Hippocampal formation (tissue), 2 donors: ENCODE measurements around the gene CAMTA1.

Source experiments
- DNase-seq, 2 donors: peaks; one replicate each; lab custom pipeline; 2025; lab: John Stamatoyannopoulos, UW

Gene CAMTA1

DNA sequence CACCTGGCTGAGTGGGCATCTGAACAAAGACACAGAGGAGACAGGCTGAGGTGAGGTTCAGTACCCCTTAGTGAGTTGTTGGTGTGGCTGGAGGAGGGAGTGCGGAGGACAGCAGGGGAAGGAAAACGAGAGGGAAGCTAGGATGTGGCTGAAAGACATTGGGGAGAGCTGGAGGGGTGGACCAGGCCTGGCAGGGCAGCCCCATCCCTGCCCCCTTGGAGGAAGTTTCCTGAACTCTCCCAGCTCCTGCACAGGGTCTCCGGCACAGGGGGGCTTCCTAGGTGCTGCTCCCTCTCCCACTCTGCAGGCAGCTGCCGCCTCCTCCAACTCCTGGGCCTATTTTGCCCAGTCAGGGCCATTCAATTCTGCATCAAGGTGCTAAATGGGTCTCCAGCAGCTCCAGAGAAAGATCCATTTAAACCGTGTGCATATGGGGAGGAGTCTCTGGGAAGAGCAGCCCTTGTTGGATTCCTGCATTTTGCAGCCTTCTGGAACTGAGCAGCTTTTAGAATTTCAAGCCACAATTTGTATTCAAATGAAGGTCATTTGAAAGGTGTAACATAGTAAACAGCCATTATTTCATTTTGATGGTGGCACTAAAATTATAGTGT is 193.9 kb downstream of the CAMTA1 start:
- no peak for DNase-seq

DNA sequence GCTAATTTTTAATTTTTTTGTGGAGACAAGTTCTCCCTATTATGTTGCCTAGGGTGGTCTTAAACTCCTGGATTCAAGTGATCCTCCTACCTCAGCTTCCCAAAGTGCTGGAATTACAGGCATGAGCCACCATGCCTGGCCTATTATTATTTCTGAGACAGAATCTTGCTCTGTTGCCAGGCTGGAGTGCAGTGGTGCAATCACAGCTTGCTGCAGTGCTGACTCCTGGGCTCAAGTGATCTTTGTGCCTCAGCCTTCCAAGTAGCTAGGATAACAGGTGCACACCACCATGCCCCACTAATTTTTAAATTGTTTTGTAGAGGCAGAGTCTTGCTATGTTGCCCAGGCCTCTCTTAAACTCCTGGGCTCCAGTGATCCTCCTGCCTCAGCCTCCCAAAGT is 196.3 kb downstream of the CAMTA1 start:
- no peak for DNase-seq

DNA sequence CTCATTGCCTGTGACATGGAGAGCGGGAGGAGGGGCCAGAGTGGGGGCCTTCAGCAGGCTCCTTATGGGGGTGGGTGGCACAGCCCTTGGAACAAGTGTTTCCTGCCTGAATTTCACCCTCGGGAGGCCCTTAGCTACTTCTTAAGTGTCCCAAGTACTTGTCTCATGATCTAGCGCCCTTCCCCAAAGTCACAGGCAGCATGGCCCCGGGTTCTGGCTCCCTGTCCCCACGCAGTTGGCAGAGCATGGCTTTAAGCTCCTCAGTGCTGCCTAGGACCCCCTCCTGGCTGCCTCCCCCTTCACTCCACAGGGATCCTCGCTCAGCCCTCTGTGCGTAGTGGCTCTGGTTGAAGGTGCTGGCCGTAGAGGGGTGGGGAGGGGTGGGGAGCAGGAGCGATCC is 197.2 kb downstream of the CAMTA1 start:
- no peak for DNase-seq

DNA sequence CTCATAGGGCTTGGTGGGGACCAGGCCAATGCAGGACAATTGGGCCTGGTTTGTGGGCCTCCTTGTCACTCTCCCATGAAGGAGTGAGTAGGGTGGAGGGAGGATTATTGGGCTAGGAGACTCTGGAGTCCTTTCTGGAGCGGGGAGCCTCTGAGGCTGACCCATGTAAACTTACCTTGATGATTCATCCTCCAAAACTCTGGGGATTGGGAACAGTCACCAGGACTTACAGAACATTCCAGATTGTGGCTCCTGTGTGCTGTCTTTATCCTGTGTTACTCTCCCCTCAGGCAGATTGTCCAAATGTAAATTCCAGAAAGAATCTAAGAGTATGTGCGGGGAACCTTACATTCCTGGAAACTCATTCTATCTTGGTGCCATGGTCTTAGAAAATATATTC is 197.6 kb downstream of the CAMTA1 start:
- no peak for DNase-seq

DNA sequence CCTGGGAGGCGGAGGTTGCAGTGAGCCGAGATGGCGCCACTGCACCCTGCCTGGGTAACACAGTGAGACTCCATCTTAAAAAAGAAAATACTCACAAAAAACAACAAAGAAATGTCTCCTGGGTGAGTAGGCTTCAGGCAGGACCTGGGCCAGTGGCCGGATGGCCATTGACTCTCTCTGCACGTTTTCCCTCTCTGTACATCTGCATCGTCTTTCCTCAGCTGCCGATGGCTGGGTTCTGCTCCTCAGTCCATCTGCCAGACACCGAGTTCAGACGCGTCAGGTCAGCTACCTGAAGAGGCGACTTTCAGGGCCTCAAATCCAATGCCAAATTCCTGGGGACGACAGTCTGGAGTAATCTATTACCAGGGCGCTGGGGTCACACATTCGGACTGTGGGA is 199.3 kb downstream of the CAMTA1 start:
- no peak for DNase-seq

DNA sequence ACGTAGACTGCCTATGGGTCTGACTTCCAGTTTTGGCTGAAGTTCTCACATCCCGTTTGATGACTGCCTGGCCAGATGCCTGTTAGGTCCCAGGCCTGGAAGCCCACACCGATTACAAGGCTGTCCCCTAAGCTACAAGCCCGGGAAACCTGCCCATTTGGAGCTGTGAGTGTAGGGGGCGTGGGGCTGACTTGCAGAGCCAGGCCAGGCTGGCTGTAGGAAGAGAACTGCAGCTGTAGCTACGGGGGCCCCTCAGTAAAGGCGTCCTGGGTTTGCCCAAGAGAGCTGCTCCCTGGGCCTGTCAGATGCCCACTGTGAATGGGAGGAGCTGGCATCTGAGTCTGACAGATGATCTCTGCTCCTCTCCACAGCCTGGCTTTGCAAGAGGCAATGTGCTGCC is 199.7 kb downstream of the CAMTA1 start:
- DNase-seq = peak in 1 of 2 donors; percentile 19

DNA sequence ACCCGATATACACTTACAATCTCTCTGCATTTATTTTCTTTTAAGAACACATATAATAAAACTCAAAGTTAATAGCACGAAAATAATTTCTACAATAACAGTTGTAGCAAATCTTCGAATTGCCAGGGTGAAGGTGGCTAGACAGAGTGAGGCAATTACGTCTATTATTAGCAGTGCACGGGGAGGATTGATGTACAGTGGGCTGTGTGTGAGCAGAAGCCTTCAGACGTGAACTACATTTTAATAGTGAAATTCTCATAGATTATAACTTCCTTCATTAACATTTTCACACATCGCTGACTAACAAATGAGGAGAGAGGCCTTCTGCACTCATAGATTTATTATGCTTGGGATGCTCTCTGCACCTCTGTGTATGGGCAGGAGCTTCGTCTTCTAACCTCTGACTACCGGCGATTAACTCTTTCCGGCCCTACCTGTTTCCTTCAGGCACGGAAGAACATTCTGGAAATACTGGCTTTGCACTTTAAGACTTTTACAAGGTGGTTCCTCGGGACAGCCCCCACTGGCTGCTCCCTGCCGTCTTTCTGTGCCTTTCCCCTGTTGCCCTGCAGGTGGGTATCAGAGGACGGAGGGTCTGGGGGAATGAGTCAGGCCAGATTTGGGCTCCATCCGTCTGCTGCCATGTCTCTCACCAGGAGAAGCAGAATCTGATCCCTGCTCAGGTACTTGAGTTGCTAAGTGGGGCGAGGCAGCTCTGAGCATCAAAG is 200.5 kb downstream of the CAMTA1 start:
- no peak for DNase-seq

DNA sequence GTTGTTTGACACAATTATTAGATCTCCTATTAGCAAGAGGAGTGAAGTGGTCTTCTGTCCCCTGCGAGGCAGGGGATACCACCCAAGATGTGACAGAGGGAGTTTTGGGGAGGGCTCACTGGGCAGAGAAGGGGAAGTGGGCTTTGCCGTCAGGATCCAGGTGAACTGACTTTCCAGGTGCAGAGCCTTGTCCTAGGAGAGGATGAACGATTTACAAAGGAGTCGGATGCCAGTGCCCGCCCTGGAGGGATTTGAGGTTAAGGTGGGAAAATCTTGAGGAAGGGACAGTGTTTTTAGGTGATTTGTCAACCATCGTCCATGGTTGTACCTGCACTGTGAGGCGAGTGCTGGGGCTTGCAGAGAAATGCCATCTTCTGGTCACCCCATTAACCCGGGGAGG is 201.0 kb downstream of the CAMTA1 start:
- no peak for DNase-seq

DNA sequence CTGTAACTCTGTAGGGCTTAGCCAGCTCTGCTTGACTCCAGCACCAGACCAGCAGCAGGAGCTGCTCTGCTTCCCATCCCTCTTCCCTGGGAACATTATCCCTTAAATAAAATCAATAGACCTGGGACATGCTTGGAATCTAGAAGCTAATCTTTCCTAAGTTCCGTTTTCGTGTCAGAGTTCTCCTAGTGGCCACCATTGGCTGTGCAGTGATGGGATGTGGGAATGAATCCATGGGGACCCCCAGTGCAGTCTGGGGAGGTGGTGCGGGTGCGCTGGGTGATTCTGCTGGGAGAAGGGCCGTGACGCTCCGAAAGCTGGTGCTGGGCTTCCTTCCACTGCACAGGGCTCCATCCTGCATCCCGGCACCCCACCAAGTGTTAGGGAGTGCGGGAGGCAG is 202.7 kb downstream of the CAMTA1 start:
- no peak for DNase-seq

DNA sequence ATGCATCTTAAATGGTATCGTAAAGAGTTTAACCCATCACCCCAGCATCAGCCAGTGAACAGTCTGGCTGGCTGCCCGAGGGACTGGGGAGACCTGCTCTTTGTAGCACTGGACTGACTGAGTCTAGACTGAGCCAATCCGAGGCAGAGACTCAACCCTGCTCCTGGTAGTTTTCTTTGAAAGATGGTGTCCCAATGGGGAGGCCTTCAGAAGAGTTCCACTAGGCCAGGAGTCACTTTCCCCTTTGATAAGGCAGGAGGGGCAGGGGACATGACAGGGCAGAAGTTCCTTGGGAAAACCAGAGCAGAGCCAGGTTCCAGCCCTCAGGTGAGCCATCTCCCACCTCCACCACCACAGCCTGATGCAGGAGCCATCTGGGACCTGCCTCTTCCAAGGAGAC is 203.5 kb downstream of the CAMTA1 start:
- no peak for DNase-seq

DNA sequence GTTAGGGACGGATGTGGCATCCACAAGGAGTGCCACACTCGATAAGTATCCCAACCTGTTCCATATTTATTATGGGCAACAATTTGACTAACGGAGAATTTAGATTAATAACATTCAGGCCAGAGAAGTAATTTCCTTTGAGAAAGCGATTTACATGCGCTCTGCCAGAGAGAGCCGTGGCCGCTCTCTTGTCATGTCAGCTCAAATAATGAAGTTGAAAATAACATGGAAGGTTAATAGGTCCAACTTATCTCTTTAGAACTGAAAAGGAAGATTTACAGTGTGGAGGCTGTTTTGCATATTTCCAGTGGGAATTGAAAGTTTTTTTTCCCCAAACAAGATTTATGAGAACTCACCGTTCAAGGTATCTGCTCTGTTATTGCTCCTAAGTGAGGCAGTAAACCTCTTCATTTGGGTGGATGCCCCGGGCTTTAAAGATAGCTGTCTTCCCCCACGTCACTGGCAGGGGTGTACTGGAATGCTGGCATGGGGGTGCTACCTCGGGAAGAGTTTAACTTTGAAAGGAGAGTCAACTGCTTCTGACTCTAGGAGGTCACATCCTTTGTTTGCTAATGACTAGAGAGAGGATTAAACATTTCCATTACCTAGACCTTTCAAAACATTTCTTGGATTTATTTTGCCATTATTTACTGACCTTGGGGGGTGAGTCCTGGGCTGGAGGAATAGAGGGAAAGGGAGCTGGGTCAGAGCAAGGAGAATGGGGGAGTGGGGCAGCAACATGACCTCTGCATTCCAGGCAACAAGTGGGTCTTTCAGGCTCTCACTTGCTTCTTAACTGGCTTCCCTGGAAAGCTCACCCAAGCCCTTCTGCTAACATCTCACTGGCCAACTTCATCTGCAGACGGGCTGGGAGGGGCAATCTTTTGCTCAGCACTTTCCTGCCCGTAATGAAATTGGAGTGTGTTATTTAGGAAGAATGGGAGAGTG is 204.2 kb downstream of the CAMTA1 start:
- no peak for DNase-seq

DNA sequence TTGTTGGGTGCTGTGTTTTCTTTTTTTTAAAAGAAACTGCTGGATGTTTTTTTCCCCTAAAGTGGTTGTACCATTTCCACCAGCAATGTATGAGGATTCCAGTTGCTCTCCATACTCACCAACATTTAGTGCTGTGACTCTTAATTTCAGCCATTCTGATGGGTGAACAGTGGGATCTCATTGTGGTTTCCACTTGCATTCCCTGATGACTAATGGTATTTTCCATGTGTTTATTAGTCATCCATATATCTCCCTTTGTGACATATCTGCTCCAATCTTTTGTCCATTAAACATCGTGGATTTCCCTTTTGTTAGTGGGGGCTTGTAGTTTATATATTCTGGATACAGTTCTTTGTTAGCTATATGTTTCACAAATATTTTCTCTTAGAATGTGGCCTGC is 206.0 kb downstream of the CAMTA1 start:
- no peak for DNase-seq

DNA sequence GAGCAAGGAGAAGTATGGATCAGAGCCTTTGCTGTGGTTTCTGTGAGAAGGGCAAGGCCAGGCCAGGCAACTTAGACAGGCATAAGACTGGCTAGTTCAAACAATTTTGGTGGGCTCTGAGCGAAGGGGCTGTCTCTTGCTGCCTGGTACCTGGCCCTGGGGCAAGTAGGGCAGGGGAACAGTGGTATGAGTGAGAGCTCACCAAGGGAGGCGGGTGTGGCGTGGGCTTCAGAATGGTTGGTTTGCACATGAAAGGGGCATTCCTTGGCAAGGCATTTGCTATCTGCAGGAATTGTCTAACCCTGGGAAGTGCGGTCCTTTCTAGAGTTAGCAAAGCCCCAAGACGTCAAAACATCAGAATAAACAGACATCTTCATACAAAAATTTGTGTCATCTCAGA is 210.5 kb downstream of the CAMTA1 start:
- no peak for DNase-seq

DNA sequence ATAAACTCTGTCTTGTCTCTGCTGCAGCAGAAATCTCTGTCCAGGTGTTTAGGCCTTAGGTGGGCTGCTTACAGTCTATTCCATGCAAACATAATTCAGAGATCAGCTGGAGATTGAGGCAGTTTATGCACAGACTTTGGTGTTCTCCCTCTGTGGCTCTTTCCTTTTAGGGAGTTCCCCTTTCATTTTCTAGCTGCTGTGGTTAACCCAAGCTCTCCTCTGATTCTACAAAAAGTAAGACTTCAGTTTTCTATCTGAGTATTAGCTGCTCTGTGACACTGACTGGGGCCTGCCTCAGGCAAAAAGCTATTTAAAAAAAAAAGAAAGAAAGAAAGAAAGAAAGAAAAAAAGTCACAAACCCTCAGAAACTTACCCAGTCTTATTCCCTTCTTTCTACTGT is 211.1 kb downstream of the CAMTA1 start:
- DNase-seq = no peak

DNA sequence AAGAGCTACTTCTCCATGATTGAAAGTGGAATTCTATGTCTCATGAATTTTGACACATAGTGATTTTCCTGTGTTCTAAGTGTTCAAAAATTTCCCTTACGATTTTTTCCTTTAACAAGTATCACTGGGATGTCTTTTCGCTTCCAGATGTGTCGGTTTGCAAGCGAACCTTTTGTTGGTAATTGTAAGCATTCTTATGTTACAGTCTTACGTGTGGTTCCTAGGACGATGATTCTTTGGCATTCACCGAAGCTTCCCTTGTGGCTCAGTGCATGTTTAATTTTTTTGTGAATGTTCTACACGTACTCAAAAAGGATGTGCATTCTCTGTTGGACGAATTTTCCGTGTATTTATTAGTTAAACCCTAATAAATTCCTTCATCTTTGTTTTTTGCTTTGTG is 211.6 kb downstream of the CAMTA1 start:
- DNase-seq = no peak

DNA sequence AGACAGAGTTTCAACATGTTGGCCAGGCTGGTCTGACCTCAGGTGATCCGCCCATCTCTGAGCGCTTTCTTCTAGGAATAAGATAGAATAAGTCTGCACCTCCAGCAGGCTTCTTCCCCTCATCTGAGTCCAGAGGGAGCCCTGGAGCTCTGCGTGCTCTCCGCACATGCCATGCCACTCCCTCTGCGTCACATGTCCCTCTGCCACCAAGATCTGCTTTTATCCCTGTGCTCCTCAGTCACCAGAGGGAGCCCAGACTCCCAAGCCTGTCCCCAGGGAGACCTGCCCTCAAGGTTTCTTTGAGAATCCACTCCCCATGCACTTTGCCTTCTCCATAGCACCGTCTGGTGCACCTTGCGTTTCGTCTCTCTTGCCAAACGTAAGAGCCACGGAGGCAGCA is 213.0 kb downstream of the CAMTA1 start:
- DNase-seq = no peak

DNA sequence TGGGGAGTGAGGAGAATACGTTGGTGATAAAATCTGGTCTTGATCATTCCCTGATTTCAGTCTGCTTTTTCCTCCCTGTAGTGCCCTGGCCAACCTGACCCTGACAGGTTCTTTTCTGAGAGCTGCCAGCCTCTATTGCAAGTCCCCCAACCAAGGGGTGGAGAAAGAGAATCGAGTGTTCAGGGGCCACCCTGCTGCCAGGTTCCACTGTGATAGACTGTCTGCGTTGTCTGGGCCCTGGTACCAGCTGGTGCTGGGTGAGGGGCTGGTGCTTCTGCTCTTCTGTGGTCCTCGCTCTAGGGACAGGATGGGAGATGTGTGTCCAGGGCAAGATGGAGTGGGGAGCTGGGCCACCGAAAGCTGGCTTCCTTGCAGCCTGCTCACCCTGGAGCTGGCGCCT is 214.6 kb downstream of the CAMTA1 start:
- DNase-seq = no peak

DNA sequence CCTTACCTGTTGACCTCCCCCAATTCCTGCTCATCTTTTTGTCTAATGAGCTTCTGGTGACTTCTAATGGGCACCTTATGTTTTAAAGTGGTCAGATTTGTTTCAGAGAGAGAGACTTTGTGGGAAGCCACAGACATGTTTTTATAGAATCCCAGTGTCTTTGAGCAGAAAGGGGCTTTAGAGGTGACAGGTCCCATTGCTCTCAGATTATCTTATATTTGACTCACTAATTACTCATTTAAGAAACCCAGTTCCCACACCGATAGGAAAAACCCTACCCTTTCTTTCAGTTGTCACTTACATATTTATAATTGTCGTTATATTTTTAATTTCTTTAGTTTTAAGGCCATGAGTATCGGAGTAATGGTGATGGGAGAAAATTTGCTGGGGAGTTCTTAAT is 215.5 kb downstream of the CAMTA1 start:
- DNase-seq = no peak

DNA sequence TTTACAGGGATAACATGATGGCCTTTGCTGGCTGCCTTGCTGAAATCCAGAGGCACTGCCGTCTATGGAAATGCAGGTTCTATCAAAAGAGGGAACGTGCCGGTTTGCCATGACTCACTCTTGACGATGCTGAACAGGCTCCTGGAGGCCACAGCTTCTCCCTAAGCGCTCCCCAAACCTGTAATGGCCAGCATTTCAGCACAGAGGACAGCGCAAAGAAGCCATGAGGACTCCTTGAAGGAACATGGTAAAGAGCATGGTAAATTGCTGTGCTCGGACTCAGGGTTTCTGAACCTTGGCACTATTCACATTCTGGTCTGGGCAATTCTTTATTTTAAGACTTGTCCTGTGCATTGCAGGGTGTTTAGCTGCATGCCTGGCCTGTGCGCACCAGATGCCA is 217.5 kb downstream of the CAMTA1 start:
- DNase-seq = no peak

DNA sequence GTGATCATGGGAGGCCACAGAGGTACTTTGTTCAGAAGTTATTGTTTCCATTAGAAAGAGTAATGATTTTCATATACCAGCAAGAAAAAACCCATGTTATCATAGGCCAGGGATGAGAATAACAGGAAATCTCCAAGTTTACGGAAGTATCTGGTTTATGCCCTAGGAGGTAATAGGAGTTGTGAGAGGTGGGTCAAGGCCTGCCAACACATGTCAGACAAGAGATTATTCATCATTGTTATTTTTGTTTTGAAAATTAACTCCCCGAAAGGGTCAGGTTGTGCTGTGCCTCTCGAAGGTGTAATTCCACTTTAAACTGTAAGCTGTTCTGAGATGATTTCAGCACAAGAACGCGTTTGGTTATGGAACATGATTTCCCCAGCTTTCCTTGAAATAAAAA is 218.4 kb downstream of the CAMTA1 start:
- DNase-seq = no peak

DNA sequence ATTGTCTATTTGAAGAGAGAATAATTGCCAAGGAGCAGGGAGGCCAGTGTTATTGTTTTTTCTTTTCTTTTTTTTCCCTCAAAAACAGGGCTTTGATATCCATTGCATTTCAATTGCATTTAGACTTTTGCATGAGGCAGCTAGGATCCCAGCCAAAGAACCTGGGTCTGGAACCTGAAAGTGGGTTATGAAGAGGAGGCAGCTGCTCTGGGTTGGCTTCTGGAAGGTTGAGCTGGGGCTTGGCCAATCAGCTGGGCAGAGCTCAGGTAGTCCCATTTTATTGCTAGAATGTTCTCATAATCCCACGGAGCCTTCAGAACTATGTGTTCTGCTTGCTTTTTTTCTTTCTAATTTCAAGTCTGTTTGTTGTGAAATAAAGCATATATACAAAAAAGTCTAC is 218.9 kb downstream of the CAMTA1 start:
- DNase-seq = no peak

DNA sequence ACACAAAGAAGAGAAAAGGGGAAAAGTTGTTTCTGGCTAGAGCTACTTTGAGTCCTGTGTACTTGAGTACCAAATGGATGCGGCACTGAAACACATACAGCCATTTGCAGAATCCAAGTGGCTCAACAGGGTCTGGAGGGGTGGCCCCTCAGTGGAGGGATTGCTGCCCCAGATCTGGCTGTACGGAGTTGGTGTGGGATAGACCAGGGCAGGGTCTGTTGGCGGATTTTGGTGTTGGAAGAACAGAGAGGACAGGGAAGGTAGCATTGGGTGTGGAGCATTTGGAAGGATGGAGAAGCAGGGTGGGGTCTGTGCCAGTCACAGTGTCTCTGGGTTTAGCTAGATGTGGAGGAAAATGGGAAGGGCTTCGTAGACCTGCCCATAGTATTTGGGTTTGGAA is 220.5 kb downstream of the CAMTA1 start:
- no peak for DNase-seq
